Glomerular visceral epithelial cell (primary cell): Measurements from ENCODE around the gene IQCE.
"Not testable (repeated sequence)": the region's sequence is repeated elsewhere in the genome, so short reads cannot be mapped to it uniquely, and the experiment has no call there.

Experiments used
- DNase-seq: peaks from one replicate; pipeline ENCODE4 v3.0.0-alpha.2; 2016; ENCODE audit errors: extremely low spot score

The IQCE gene

DNA sequence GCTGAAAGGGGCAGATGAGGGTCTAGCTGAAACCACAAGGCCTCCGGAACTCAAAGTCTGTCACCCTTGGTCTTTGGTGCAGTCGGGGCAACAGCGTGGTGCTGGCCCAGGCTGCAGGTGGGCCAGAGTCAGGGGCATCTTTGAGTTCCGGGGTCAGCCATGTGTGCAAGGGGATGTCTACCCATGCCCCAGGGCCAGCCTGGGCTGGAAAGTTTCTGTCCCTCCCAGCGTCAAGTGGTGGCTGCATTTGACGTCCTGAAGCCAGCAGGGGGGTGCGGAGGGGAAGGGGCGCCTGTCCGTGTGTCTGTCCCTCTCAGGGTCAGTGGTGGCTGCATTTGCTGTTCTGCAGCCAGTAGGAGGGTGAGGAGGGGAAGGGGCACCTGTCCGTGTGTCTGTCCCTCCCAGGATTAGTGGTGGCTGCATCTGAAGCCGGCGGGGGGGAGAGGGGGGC is 4.1 kb upstream of the IQCE start:
- no peak for DNase-seq

- peak; percentile 93 for DNase-seq
Measured at GRCh38 chr7:2555121-2556052, 3.4 kb upstream of the IQCE start, which contains the start of gene BRAT1. BRAT1 (minus strand) TSS chr7:2555524; CDS start chr7:2554431, 1,093 bp downstream.

GRCh38 chr7:2559283-2559950 is 638 bp downstream of the IQCE start:
- no peak for DNase-seq

GRCh38 chr7:2563955-2564354 is 5.2 kb downstream of the IQCE start:
- not testable (repeated sequence) for DNase-seq

GRCh38 chr7:2564970-2565540 is 6.3 kb downstream of the IQCE start:
- DNase-seq = peak; percentile 14

- DNase-seq = no peak
Measured at GRCh38 chr7:2566348-2566889, 7.6 kb downstream of the IQCE start.

GRCh38 chr7:2566890-2567678 is 8.3 kb downstream of the IQCE start:
- no peak for DNase-seq

- peak; percentile 28 for DNase-seq
Measured at GRCh38 chr7:2567679-2568278, 9.0 kb downstream of the IQCE start.

DNA sequence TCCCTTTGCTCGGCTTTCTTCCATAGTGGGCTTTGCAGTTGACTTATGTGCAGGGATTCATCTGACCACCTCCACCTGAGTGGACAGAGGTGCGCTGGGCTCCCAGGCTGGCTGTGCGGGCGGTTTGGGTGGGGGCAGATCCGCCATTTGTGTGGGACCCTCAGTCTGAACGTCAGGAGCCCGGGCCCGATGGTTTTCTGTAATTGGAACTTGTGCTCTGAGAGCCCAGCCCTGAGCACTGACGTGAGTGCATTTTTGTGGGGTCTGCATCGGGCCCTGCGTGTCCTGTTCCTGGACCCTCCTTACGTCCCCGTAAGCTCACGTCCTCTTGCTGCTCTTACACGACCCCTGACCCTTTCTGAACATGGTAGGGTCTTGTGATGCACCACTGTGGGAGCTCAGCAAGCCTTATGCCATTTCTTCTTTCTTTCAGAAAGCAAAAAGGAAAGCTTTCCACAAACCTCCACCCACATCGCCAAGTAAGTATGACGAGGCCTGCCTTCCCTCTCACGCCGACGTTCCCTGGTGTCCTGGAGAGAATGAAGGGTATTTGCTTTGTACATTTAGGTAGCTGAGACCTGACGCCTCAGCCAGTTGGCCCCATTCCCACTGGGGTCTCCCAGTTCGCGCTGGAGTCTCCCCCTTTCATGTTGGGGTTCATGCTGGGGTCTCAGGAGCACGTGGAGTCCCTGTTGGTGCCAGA is 9.9 kb downstream of the IQCE start:
- no peak for DNase-seq

GRCh38 chr7:2569421-2569820 is 10.6 kb downstream of the IQCE start:
- no peak for DNase-seq

- no peak for DNase-seq
Measured at GRCh38 chr7:2570021-2570420, 11.2 kb downstream of the IQCE start.

GRCh38 chr7:2571409-2571808 is 12.6 kb downstream of the IQCE start:
- DNase-seq = no peak

- DNase-seq = peak; percentile 66
Measured at GRCh38 chr7:2572101-2572842, 13.5 kb downstream of the IQCE start.

- DNase-seq = no peak
Measured at GRCh38 chr7:2573761-2574160, 15.0 kb downstream of the IQCE start.

GRCh38 chr7:2575046-2575732 is 16.4 kb downstream of the IQCE start:
- DNase-seq = no peak

DNA sequence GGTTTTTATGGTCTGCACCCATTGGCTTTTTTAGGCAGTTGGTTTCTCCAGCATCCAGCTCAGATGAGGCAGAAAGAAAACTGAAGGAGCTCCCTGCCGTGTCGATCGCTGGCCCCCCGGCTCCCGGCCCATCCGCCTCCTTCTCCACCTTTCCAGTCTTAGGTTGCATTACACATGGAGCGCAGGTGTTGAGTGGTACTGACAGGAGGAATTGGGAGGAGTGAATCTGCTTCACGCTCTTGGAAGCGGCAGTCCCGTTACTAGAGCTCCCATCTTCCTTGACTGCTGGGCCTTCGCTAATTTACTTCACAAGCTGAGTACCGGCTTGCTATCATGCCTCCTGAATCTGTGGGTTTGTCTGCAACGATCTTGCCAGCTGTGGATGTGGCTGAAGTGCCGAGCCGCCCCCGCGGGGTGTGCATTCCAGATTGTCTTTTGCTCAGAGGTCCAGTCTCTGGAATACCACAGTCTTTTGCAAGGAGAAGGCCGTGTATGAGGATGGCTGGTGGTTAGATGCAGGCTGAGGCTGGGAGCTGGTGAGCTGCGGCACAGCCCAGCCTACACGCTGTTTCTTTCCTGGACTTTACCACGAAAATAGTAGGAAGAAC is 17.1 kb downstream of the IQCE start:
- DNase-seq = no peak

DNA sequence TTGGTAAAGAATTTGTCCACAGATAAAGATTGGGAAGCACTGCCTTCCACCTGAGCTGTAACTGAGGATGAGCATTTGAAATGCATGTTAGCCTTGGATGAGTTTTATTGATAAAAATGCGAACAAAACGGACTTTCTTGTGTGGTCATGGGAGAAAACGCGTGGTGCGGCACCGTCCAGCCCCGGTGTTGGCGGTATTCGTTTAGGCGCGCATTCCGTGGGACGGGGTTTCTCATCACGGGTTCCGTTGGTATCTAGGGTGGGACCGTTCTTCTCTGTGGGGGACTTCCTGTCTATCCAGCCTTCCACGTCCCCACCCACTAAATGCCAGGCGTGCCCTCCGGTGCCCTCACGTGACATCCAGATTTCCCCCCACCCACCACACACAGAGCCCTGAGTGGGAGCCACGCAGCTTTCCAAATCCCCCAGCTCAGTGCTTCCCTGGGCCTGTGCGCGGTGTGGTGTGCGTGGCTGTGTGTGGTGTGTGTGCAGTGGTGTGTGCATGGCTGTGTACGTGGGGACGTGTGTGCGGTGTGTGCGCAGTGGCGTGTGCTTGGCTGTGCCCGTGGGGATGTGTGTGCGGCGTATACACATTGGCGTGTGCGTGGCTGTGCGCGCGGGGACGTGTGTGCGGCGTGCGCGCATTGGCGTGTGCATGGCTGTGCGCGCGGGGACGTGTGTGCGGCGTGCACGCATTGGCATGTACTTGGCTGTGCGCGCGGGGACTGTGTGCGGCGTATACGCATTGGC is 18.1 kb downstream of the IQCE start:
- no peak for DNase-seq
